ENCODE measurements around the gene MLNR. TPM values are rescaled to one million over a fixed set of nuclear protein-coding genes. Genes with fewer than 3 reads are reported as not detected.

MLNR gene
- total RNA-seq, 4 donors from 2014 or later, result not detected

DNA sequence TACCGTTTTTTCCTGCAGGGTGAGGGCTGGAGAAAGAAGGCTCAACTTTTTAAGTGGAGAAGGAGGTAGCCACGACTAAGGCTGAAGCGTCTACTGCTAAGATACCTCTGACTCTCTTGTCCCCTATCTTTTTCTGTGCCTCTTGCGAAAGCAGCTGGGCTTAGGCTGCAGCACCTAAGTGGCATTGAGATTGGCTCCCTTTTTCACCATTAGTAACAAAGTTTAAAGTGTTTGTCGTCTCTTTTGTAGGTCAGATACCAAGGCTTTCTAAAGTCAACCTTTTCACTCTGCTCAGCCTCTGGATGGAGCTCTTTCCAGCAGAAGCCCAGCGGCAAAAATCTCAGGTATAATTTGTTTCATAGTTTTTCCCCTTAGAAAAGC is 28.5 kb downstream of the MLNR start:
- ATAC-seq (peak; percentile 2 to 20), DNase-seq (no peak)
- in situ Hi-C loops (cut with MboI; ENCODE audit: low sequenced_read_pairs in 4 of 4), result no loop called here
- Histone ChIP-seq H3K4me3 (peak overlapping the region; percentile 86 to 93 (median 88)), H3K27ac (peak overlapping the region; percentile 82 to 91 (median 86)), H3K36me3 (peaks cover 0 to 13% of the 10 kb centered on the region in 2 donors), H3K27me3 (no peaks in the 10 kb centered on the region), H3K4me1 (peaks cover 13 to 20% of the 10 kb centered on the region in 2 donors), H3K9me3 (no peaks in the 10 kb centered on the region)
- TF ChIP-seq POLR2A (IDR thresholded peaks at IDR 0.05), result no peak
- TF ChIP-seq, protein P1, sequence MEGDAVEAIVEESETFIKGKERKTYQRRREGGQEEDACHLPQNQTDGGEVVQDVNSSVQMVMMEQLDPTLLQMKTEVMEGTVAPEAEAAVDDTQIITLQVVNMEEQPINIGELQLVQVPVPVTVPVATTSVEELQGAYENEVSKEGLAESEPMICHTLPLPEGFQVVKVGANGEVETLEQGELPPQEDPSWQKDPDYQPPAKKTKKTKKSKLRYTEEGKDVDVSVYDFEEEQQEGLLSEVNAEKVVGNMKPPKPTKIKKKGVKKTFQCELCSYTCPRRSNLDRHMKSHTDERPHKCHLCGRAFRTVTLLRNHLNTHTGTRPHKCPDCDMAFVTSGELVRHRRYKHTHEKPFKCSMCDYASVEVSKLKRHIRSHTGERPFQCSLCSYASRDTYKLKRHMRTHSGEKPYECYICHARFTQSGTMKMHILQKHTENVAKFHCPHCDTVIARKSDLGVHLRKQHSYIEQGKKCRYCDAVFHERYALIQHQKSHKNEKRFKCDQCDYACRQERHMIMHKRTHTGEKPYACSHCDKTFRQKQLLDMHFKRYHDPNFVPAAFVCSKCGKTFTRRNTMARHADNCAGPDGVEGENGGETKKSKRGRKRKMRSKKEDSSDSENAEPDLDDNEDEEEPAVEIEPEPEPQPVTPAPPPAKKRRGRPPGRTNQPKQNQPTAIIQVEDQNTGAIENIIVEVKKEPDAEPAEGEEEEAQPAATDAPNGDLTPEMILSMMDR (IDR thresholded peaks at IDR 0.05 in 4 of 5, conservative IDR thresholded peaks at IDR 0.05 in 1 of 5), result no peak
- intact Hi-C loops (cut with DNase I; ENCODE audit: low total_unique reads), result loop anchor here (5.0 to 10.0 kb wide), 2 partner anchors 154 to 271 kb away; partner anchors contain the start of gene FNDC3A

DNA sequence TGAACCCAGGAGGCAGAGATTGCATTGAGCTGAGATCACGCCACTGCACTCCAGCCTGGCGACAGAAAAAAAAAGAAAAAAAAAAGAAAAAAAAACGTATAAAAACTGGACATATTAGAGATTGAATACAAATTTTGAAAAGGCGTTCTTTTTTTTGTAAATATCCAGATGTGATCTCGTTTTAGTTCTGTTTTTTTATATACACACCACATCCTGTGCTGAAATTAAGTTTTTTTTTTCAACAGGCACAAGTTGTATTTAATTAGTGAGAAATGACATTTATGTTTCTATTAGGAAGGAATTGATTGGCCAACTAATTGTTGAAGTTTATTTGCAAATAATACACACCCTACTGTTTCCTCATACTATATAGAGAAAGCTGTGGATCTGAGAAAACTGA is 31.2 kb downstream of the MLNR start:
- intact Hi-C loops (cut with DNase I; ENCODE audit: low total_unique reads), result no loop called here
- Histone ChIP-seq H3K4me3 (no peak overlapping the region), H3K4me1 (peaks cover 13 to 20% of the 10 kb centered on the region in 2 donors), H3K36me3 (peaks cover 0 to 32% of the 10 kb centered on the region in 2 donors), H3K27ac (no peak overlapping the region), H3K9me3 (no peaks in the 10 kb centered on the region), H3K27me3 (no peaks in the 10 kb centered on the region)
- ATAC-seq (no peak), DNase-seq (no peak)
- in situ Hi-C loops (cut with MboI; ENCODE audit: low sequenced_read_pairs in 4 of 4), result no loop called here
- TF ChIP-seq, protein P1 (IDR thresholded peaks at IDR 0.05 in 4 of 5, conservative IDR thresholded peaks at IDR 0.05 in 1 of 5), result no peak
- TF ChIP-seq POLR2A (IDR thresholded peaks at IDR 0.05), result no peak

DNA sequence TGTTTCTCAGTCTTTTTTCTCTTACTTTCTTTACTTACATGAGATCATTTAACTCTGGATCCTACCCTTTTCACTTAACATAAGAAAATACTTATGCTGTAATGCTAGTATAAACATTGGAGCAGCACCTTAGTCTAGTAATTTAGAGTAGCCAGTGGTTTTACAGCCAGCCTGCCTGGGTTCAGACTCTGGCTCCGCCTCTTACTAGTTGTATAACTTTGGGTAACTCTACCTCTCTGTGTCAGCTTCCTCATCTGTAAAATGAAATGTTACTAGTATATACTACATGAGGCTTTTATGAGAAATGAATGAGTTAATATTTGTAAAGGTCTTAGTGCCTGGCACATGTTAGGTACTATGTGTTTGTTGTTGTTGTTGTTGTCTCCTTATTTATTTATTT is 33.2 kb downstream of the MLNR start:
- H3K27me3 ChIP-seq, result no peaks in the 10 kb centered on the region
- no peak for ATAC-seq
- no peaks in the 10 kb centered on the region for H3K9me3 ChIP-seq
- no peak overlapping the region for H3K27ac ChIP-seq
- no peak overlapping the region for H3K4me3 ChIP-seq
- intact Hi-C loops (cut with DNase I; ENCODE audit: low total_unique reads) (no loop called here), in situ Hi-C loops (cut with MboI; ENCODE audit: low sequenced_read_pairs in 4 of 4) (no loop called here)
- no peak for DNase-seq
- peaks cover 0 to 36% of the 10 kb centered on the region in 2 donors for H3K36me3 ChIP-seq
- H3K4me1 ChIP-seq, result peaks cover 13 to 14% of the 10 kb centered on the region in 2 donors
- TF ChIP-seq, protein P1 (IDR thresholded peaks at IDR 0.05 in 4 of 5, conservative IDR thresholded peaks at IDR 0.05 in 1 of 5), result no peak
- no peak for TF ChIP-seq POLR2A (IDR thresholded peaks at IDR 0.05)

DNA sequence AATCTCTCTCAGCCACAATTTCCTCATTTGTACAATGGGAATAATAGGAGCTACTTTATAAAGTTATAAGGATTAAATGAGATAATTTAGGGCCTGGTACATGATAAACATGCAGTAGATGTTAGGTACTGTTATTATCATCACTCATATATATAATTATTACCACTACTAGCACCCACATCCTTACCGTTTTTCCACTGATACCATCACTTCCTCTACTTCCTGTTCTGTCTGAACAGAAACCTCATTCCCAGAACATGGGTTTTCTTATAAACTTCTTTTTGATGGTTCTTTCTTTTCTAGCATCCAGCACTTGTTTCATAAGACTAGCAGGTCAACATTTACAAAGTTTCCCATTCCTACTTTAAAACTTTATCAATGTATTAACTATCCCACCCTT is 33.9 kb downstream of the MLNR start:
- DNase-seq (no peak), ATAC-seq (no peak)
- Histone ChIP-seq H3K27me3 (no peaks in the 10 kb centered on the region), H3K4me1 (peaks cover 6 to 8% of the 10 kb centered on the region in 2 donors), H3K9me3 (no peaks in the 10 kb centered on the region), H3K27ac (no peak overlapping the region), H3K4me3 (no peak overlapping the region), H3K36me3 (peaks cover 0 to 38% of the 10 kb centered on the region in 2 donors)
- intact Hi-C loops (cut with DNase I; ENCODE audit: low total_unique reads) (no loop called here), in situ Hi-C loops (cut with MboI; ENCODE audit: low sequenced_read_pairs in 4 of 4) (no loop called here)
- TF ChIP-seq, protein P1 (IDR thresholded peaks at IDR 0.05 in 4 of 5, conservative IDR thresholded peaks at IDR 0.05 in 1 of 5), result no peak
- TF ChIP-seq POLR2A (IDR thresholded peaks at IDR 0.05), result no peak

DNA sequence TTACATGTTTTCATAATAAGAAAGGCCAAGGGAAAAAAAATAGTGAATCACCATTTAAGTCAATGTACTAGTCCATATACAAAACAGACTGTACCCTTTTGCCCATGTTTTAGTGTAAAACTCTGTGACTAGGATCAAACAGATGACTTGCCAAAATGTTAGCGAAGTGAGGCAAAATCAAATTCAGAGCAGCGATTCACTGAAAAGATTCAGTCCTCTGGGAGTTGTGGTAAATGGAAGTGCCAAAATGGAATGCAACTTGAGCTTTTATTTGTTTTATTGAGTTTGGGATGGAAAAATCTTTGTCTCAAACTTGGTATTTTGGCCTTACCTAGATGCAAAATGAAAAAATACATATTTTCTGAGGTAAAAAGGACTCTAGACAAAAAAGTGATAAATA is 36.7 kb downstream of the MLNR start:
- intact Hi-C loops (cut with DNase I; ENCODE audit: low total_unique reads) (no loop called here), in situ Hi-C loops (cut with MboI; ENCODE audit: low sequenced_read_pairs in 4 of 4) (no loop called here)
- ATAC-seq (no peak), DNase-seq (no peak)
- Histone ChIP-seq H3K27ac (no peak overlapping the region), H3K27me3 (no peaks in the 10 kb centered on the region), H3K36me3 (peaks cover 0 to 53% of the 10 kb centered on the region in 2 donors), H3K4me3 (no peak overlapping the region), H3K4me1 (peaks cover 0 to 4% of the 10 kb centered on the region in 2 donors), H3K9me3 (no peaks in the 10 kb centered on the region)
- TF ChIP-seq, protein P1 (IDR thresholded peaks at IDR 0.05 in 4 of 5, conservative IDR thresholded peaks at IDR 0.05 in 1 of 5), result no peak
- no peak for TF ChIP-seq POLR2A (IDR thresholded peaks at IDR 0.05)
